ENCODE measurements around the gene FBXO3. TPM values are rescaled to one million over a fixed set of nuclear protein-coding genes. Genes with fewer than 3 reads are reported as not detected.

The FBXO3 gene
- total RNA-seq, 2 experiments from 2014 or later, result 15.1 to 16.8 TPM

GRCh38 chr11:33699515-33700062 is 74.7 kb downstream of the FBXO3 start:
- Mint-ChIP-seq H3K4me3 (peak overlapping the region; percentile 48), H3K27ac (peak overlapping the region; percentile 14), H3K36me3 (ENCODE audit: low read depth) (no peaks in the 10 kb centered on the region), H3K9me3 (ENCODE audit: insufficient read depth) (no peaks in the 10 kb centered on the region), H3K4me1 (ENCODE audit: low read depth) (peaks cover 24% of the 10 kb centered on the region), H3K27me3 (ENCODE audit: low read depth) (peaks cover 25% of the 10 kb centered on the region)
- DNase-seq (no peak), ATAC-seq (no peak)
- ChIA-PET POLR2A (interaction anchor here (0.6 to 1.5 kb wide), 2 partner anchors 36 to 552 kb away, joined by 3 to 5 read pairs; partner anchors contain the start of gene CD59), CTCF (interaction anchor here (1.7 to 2.1 kb wide), 2 partner anchors 36 to 43 kb away, joined by 4 to 6 read pairs; partner anchors contain the start of gene CD59)

GRCh38 chr11:33698921-33699320 is 75.4 kb downstream of the FBXO3 start:
- Mint-ChIP-seq H3K27ac (no peak overlapping the region), H3K4me3 (no peak overlapping the region), H3K36me3 (ENCODE audit: low read depth) (no peaks in the 10 kb centered on the region), H3K27me3 (ENCODE audit: low read depth) (peaks cover 25% of the 10 kb centered on the region), H3K9me3 (ENCODE audit: insufficient read depth) (no peaks in the 10 kb centered on the region), H3K4me1 (ENCODE audit: low read depth) (peaks cover 24% of the 10 kb centered on the region)
- DNase-seq (no peak), ATAC-seq (no peak)
- POLR2A ChIA-PET, result no interaction called here
- CTCF ChIA-PET, result no interaction called here

- POLR2A ChIA-PET, result no interaction called here
- CTCF ChIA-PET, result interaction anchor here (0.6 kb wide), 1 partner anchor 67 kb away, joined by 4 read pairs; no protein-coding TSS in a partner anchor
Observed at GRCh38 chr11:33697997-33698396, 76.3 kb downstream of the FBXO3 start.

GRCh38 chr11:33696931-33697638 is 77.2 kb downstream of the FBXO3 start:
- CTCF ChIA-PET, result no interaction called here

More at GRCh38 chr11:33697997-33698396, 76.3 kb downstream of the FBXO3 start:
- no peak for DNase-seq
- H3K27ac Mint-ChIP-seq, result no peak overlapping the region
- H3K9me3 Mint-ChIP-seq (ENCODE audit: insufficient read depth), result no peaks in the 10 kb centered on the region
- H3K4me3 Mint-ChIP-seq, result no peak overlapping the region
- no peaks in the 10 kb centered on the region for H3K36me3 Mint-ChIP-seq (ENCODE audit: low read depth)
- H3K27me3 Mint-ChIP-seq (ENCODE audit: low read depth), result peaks cover 25% of the 10 kb centered on the region
- peaks cover 24% of the 10 kb centered on the region for H3K4me1 Mint-ChIP-seq (ENCODE audit: low read depth)
- no peak for ATAC-seq

GRCh38 chr11:33696411-33696810 is 77.9 kb downstream of the FBXO3 start:
- no peak for ATAC-seq
- ChIA-PET CTCF (no interaction called here), POLR2A (no interaction called here)
- H3K27ac Mint-ChIP-seq, result no peak overlapping the region
- H3K27me3 Mint-ChIP-seq (ENCODE audit: low read depth), result peaks cover 23% of the 10 kb centered on the region
- DNase-seq, result peak; percentile 31
- no peaks in the 10 kb centered on the region for H3K36me3 Mint-ChIP-seq (ENCODE audit: low read depth)
- no peak overlapping the region for H3K4me3 Mint-ChIP-seq
- H3K4me1 Mint-ChIP-seq (ENCODE audit: low read depth), result peaks cover 21% of the 10 kb centered on the region
- H3K9me3 Mint-ChIP-seq (ENCODE audit: insufficient read depth), result no peaks in the 10 kb centered on the region

More at GRCh38 chr11:33696931-33697638, 77.2 kb downstream of the FBXO3 start:
- Mint-ChIP-seq H3K36me3 (ENCODE audit: low read depth) (no peaks in the 10 kb centered on the region), H3K4me3 (no peak overlapping the region), H3K9me3 (ENCODE audit: insufficient read depth) (no peaks in the 10 kb centered on the region), H3K4me1 (ENCODE audit: low read depth) (peaks cover 24% of the 10 kb centered on the region), H3K27ac (no peak overlapping the region), H3K27me3 (ENCODE audit: low read depth) (peaks cover 23% of the 10 kb centered on the region)
- no peak for ATAC-seq
- POLR2A ChIA-PET, result no interaction called here
- no peak for DNase-seq

GRCh38 chr11:33695051-33695566 is 79.2 kb downstream of the FBXO3 start:
- Mint-ChIP-seq H3K27me3 (ENCODE audit: low read depth) (peaks cover 23% of the 10 kb centered on the region), H3K36me3 (ENCODE audit: low read depth) (no peaks in the 10 kb centered on the region), H3K9me3 (ENCODE audit: insufficient read depth) (no peaks in the 10 kb centered on the region), H3K4me1 (ENCODE audit: low read depth) (peaks cover 14% of the 10 kb centered on the region), H3K4me3 (no peak overlapping the region), H3K27ac (no peak overlapping the region)
- ChIA-PET POLR2A (no interaction called here), CTCF (interaction anchor here (1.9 kb wide), 1 partner anchor 47 kb away, joined by 6 read pairs; no protein-coding TSS in a partner anchor)
- ATAC-seq (no peak), DNase-seq (no peak)

- Mint-ChIP-seq H3K27ac (no peak overlapping the region), H3K4me1 (ENCODE audit: low read depth) (peaks cover 9% of the 10 kb centered on the region), H3K36me3 (ENCODE audit: low read depth) (no peaks in the 10 kb centered on the region), H3K9me3 (ENCODE audit: insufficient read depth) (no peaks in the 10 kb centered on the region), H3K4me3 (no peak overlapping the region), H3K27me3 (ENCODE audit: low read depth) (peaks cover 23% of the 10 kb centered on the region)
- CTCF ChIA-PET, result interaction anchor here (1.9 kb wide), 1 partner anchor 48 kb away, joined by 6 read pairs; no protein-coding TSS in a partner anchor
- DNase-seq, result no peak
- no peak for ATAC-seq
- POLR2A ChIA-PET, result no interaction called here
Observed at GRCh38 chr11:33694346-33695050, 79.8 kb downstream of the FBXO3 start.

GRCh38 chr11:33692541-33692940 is 81.8 kb downstream of the FBXO3 start:
- peaks cover 9% of the 10 kb centered on the region for H3K4me1 Mint-ChIP-seq (ENCODE audit: low read depth)
- H3K27ac Mint-ChIP-seq, result no peak overlapping the region
- no peak for ATAC-seq
- peaks cover 15% of the 10 kb centered on the region for H3K27me3 Mint-ChIP-seq (ENCODE audit: low read depth)
- ChIA-PET CTCF (no interaction called here), POLR2A (no interaction called here)
- H3K9me3 Mint-ChIP-seq (ENCODE audit: insufficient read depth), result no peaks in the 10 kb centered on the region
- no peak overlapping the region for H3K4me3 Mint-ChIP-seq
- H3K36me3 Mint-ChIP-seq (ENCODE audit: low read depth), result no peaks in the 10 kb centered on the region
- no peak for DNase-seq

GRCh38 chr11:33692013-33692504 is 82.3 kb downstream of the FBXO3 start:
- ChIA-PET CTCF (interaction anchor here (0.6 to 1.4 kb wide), 2 partner anchors 330 to 359 kb away, joined by 3 to 4 read pairs; no protein-coding TSS in a partner anchor), POLR2A (no interaction called here)
- H3K4me3 Mint-ChIP-seq, result no peak overlapping the region
- no peak for DNase-seq
- peaks cover 11% of the 10 kb centered on the region for H3K27me3 Mint-ChIP-seq (ENCODE audit: low read depth)
- no peaks in the 10 kb centered on the region for H3K36me3 Mint-ChIP-seq (ENCODE audit: low read depth)
- ATAC-seq, result no peak
- H3K27ac Mint-ChIP-seq, result no peak overlapping the region
- H3K4me1 Mint-ChIP-seq (ENCODE audit: low read depth), result peaks cover 9% of the 10 kb centered on the region
- H3K9me3 Mint-ChIP-seq (ENCODE audit: insufficient read depth), result peaks cover 2% of the 10 kb centered on the region

- peaks cover 2% of the 10 kb centered on the region for H3K4me1 Mint-ChIP-seq (ENCODE audit: low read depth)
- H3K9me3 Mint-ChIP-seq (ENCODE audit: insufficient read depth), result peaks cover 2% of the 10 kb centered on the region
- ChIA-PET POLR2A (no interaction called here), CTCF (interaction anchor here (0.6 to 1.4 kb wide), 2 partner anchors 329 to 360 kb away, joined by 3 to 4 read pairs; no protein-coding TSS in a partner anchor)
- H3K27ac Mint-ChIP-seq, result no peak overlapping the region
- no peak overlapping the region for H3K4me3 Mint-ChIP-seq
- ATAC-seq (no peak), DNase-seq (no peak)
- peaks cover 4% of the 10 kb centered on the region for H3K27me3 Mint-ChIP-seq (ENCODE audit: low read depth)
- H3K36me3 Mint-ChIP-seq (ENCODE audit: low read depth), result no peaks in the 10 kb centered on the region
Observed at GRCh38 chr11:33691066-33691864, 83.1 kb downstream of the FBXO3 start.
